HepG2 (cell line): ENCODE measurements around the gene COX4I2. TPM values are rescaled to one million over a fixed set of nuclear protein-coding genes. Genes with fewer than 3 reads are reported as not detected.

ENCODE experiments used
- CENPX ChIP-seq: sonication (generic); formaldehyde crosslinking; IDR thresholded peaks from 2 replicates; pipeline ENCODE4 v1.9.0; 2021; ENCODE audit warnings: mild to moderate bottlenecking, missing genetic modification reagents, moderate library complexity
- GTF2F1 ChIP-seq: fragments of 150-350 bp; IDR thresholded peaks from 2 replicates; pipeline ENCODE4 v1.6.1; 2014; ENCODE audit warnings: low read length
- HOXA5 ChIP-seq: sonication (generic); formaldehyde crosslinking; IDR thresholded peaks from 2 replicates; pipeline ENCODE4 v1.4.0; 2020; ENCODE audit warnings: missing genetic modification reagents
- HOXA9 ChIP-seq: sonication (generic); formaldehyde crosslinking; IDR thresholded peaks from 2 replicates; pipeline ENCODE4 v1.8.1; 2022; ENCODE audit warnings: missing genetic modification reagents, mild to moderate bottlenecking, moderate library complexity, borderline replicate concordance
- MTERF4 ChIP-seq: sonication (generic); formaldehyde crosslinking; IDR thresholded peaks from 2 replicates; pipeline ENCODE4 v1.8.0; 2023; ENCODE audit warnings: mild to moderate bottlenecking, missing genetic modification reagents
- RBM22 ChIP-seq: fragments of 200-400 bp; formaldehyde crosslinking; optimal IDR thresholded peaks from 2 replicates; pipeline ENCODE3; 2017; ENCODE audit warnings: mild to moderate bottlenecking, low read length, moderate library complexity
- RERE ChIP-seq: IDR thresholded peaks from 2 replicates; pipeline ENCODE4 v1.6.1; 2016; ENCODE audit warnings: low read depth, missing genetic modification reagents, missing compliant biosample characterization
- TBL1XR1 ChIP-seq: fragments of 150-350 bp; IDR thresholded peaks from 2 replicates; pipeline ENCODE4 v1.6.1; 2014; ENCODE audit warnings: borderline replicate concordance, low read length; ENCODE audit not compliant: partially characterized antibody
- THAP11 ChIP-seq: IDR thresholded peaks from 2 replicates; pipeline ENCODE4 v1.6.1; 2016; ENCODE audit warnings: missing biosample characterization, missing genetic modification reagents
- ZHX2 ChIP-seq, 2 experiments: sonication (generic) in 1 of 2; formaldehyde crosslinking in 1 of 2; IDR thresholded peaks; 2 replicates each; pipeline versions ENCODE4 v1.6.1 to v1.9.0; 2014 to 2022; ENCODE audit warnings: antibody characterized with exemption in 1 of 2, borderline replicate concordance in 1 of 2, inconsistent platforms in 1 of 2, low read depth in 1 of 2, missing genetic modification reagents in 1 of 2
- ZNF12 ChIP-seq: sonication (generic); formaldehyde crosslinking; IDR thresholded peaks from 2 replicates; pipeline ENCODE4 v1.5.0; 2020; ENCODE audit warnings: missing genetic modification reagents
- ZNF337 ChIP-seq: sonication (generic); formaldehyde crosslinking; IDR thresholded peaks from 2 replicates; pipeline ENCODE4 v1.5.1; 2020; ENCODE audit warnings: missing genetic modification reagents, low read depth, mild to moderate bottlenecking, borderline replicate concordance
- ZNF761 ChIP-seq: sonication (generic); formaldehyde crosslinking; conservative IDR thresholded peaks from 2 replicates; pipeline ENCODE4 v1.4.0; 2020; ENCODE audit warnings: mild to moderate bottlenecking, missing genetic modification reagents
- polyA plus RNA-seq, 8 experiments: library from polyadenylated mRNA; depleted of rRNA in 3 of 8; stranded (reverse) in 7 of 8; unstranded in 1 of 8; fragments of >200 nt; fragmentation: Illumina TruSeq in 4 of 8; extraction: Trizol in 4 of 8; gene quantifications; 2 replicates each; pipeline versions ENCODE4 v1.2.1 to v1.2.3, GENCODE V29; 2011 to 2016; ENCODE audit warnings: low read depth in 4 of 8, missing spikeins in 1 of 8, mixed read lengths in 1 of 8; ENCODE audit not compliant: insufficient read depth in 1 of 8
- total RNA-seq, 5 experiments: library from RNA; depleted of rRNA; stranded (reverse); fragments of >200 nt; fragmentation: Illumina TruSeq; extraction: Trizol; gene quantifications; 2 replicates each; pipeline ENCODE4 v1.2.3, GENCODE V29; 2016; ENCODE audit warnings: low read depth in 1 of 5

The COX4I2 gene
- total and polyA plus RNA-seq, 2 of the 13 experiments (the other 11 are each of a cell fraction or from before 2014, with no cell fraction given): 1.1 TPM; not detected in 1

- TF ChIP-seq TBL1XR1 (peak; percentile 94), GTF2F1 (peak; percentile 80; the same call in 1 of the 2 replicates), MTERF4 (CRISPR knock-in tag) (no peak), ZNF337 (CRISPR knock-in tag) (0 out of 2 replicates have a peak, but pooled peaks have one; percentile 30), HOXA5 (CRISPR knock-in tag) (peak; percentile 91), ZHX2 (IDR thresholded peaks at IDR 0.05; ENCODE audit: low read depth) (peak; percentile 84), ZHX2 (CRISPR knock-in tag; IDR thresholded peaks at IDR 0.05; ENCODE audit: borderline replicate concordance) (peak; percentile 22; the same call in 1 of the 2 replicates), RBM22 (peak; percentile 99), ZNF12 (CRISPR knock-in tag) (peak; percentile 62; the same call in 1 of the 2 replicates), ZNF761 (CRISPR knock-in tag) (peak; percentile 80; the same call in 1 of the 2 replicates), RERE (peak; percentile 90), HOXA9 (CRISPR knock-in tag) (0 out of 2 replicates have a peak, but pooled peaks have one; percentile 35), CENPX (no peak), THAP11 (CRISPR knock-in tag) (peak; percentile 71; the same call in 1 of the 2 replicates)
Observed at GRCh38 chr20:31603822-31604566, 33.7 kb upstream of the COX4I2 start (continued).
